ENCODE results near the gene ACSM3. TPM values are rescaled to one million over a fixed set of nuclear protein-coding genes. Genes with fewer than 3 reads are reported as not detected.

The ACSM3 gene
- polyA plus RNA-seq, 1 of the 3 experiments (the other 2 are of a cell fraction), result 0.44 TPM

- Histone ChIP-seq H3K9me2 (no peaks in the 10 kb centered on the region), H3K27ac (ENCODE audit: low read depth in 2 of 2, low read length in 1 of 2) (no peak overlapping the region), H3K4me2 (no peak overlapping the region), H3K9ac (no peak overlapping the region), H3K4me3 (ENCODE audit: low read depth in 2 of 2, low read length in 1 of 2) (no peak overlapping the region), H4K20me1 (ENCODE audit: insufficient read depth) (no peaks in the 10 kb centered on the region), H3K27me3 (ENCODE audit: insufficient read depth) (no peaks in the 10 kb centered on the region), H3K79me2 (ENCODE audit: insufficient read depth) (no peaks in the 10 kb centered on the region), H3K9me3 (no peaks in the 10 kb centered on the region; the same call in 1 of the 2 replicates), H2AFZ (ENCODE audit: low read depth) (no peak overlapping the region), H3F3A (replicated peaks; ENCODE audit: insufficient read depth) (peaks cover 3% of the 10 kb centered on the region), H3K4me1 (ENCODE audit: control insufficient read depth in 1 of 2, insufficient read depth in 2 of 2, low read depth in 1 of 2, low read length in 1 of 2) (no peaks in the 10 kb centered on the region; a peak in 2 of 4 replicates), H3K36me3 (replicated peaks in 1 of 2; ENCODE audit: control insufficient read depth in 1 of 2, insufficient read depth in 2 of 2, low read length in 1 of 2) (peaks cover 29 to 44% of the 10 kb centered on the region in 2 experiments)
- TF ChIP-seq MAX (IDR thresholded peaks at IDR 0.05; ENCODE audit: low read depth) (no peak), EP300 (IDR thresholded peaks at IDR 0.05; ENCODE audit: borderline replicate concordance in 1 of 2, low read depth in 1 of 2, low read length in 1 of 2) (no peak), NRF1 (IDR thresholded peaks at IDR 0.05; ENCODE audit: low read depth, low read length) (no peak), RXRA (IDR thresholded peaks at IDR 0.05; ENCODE audit: borderline replicate concordance, low read depth) (no peak), FOSL2 (IDR thresholded peaks at IDR 0.05; ENCODE audit: borderline replicate concordance, low read depth) (no peak), USF1 (IDR thresholded peaks at IDR 0.05; ENCODE audit: borderline replicate concordance, low read depth) (no peak), SMC3 (IDR thresholded peaks at IDR 0.05; ENCODE audit: low read depth, low read length) (no peak), REST (IDR thresholded peaks at IDR 0.05; ENCODE audit: low read depth, low read length) (no peak), GATA2 (CRISPR knock-in tag; IDR thresholded peaks at IDR 0.05) (no peak), RFX5 (IDR thresholded peaks at IDR 0.05; ENCODE audit: low read length) (no peak), GABPA (IDR thresholded peaks at IDR 0.05; ENCODE audit: low read depth) (no peak)
- WGBS (ENCODE audit: low lambda C conversion rate), result 95% methylated on average over 1 of the region's 1 CpG
- ChIA-PET POLR2A (no interaction called here), CTCF (interaction anchor here (1.2 kb wide), 1 partner anchor 20 kb away, joined by 4 read pairs; no protein-coding TSS in a partner anchor)
- no peak for DNase-seq
Measured at GRCh38 chr16:20829536-20829935, 65.7 kb downstream of the ACSM3 start.

GRCh38 chr16:20830372-20830771 is 66.6 kb downstream of the ACSM3 start:
- no peaks in the 10 kb centered on the region; the same call in 1 of the 2 replicates for H3K9me3 ChIP-seq
- no peak overlapping the region for H2AFZ ChIP-seq (ENCODE audit: low read depth)
- POLR2A ChIA-PET, result no interaction called here
- no peak overlapping the region for H3K9ac ChIP-seq
- no peak for TF ChIP-seq RAD21 (IDR thresholded peaks at IDR 0.05; ENCODE audit: low read length)
- TF ChIP-seq CHD2 (IDR thresholded peaks at IDR 0.05; ENCODE audit: low read length, partially characterized antibody), result no peak
- TF ChIP-seq FOXM1 (IDR thresholded peaks at IDR 0.05; ENCODE audit: low read depth), result no peak
- TF ChIP-seq POLR2AphosphoS5 (IDR thresholded peaks at IDR 0.05; ENCODE audit: low read depth, low read length), result no peak
- H3F3A ChIP-seq (replicated peaks; ENCODE audit: insufficient read depth), result peaks cover 3% of the 10 kb centered on the region
- DNase-seq, result no peak
- H3K4me3 ChIP-seq (ENCODE audit: low read depth in 2 of 2, low read length in 1 of 2), result no peak overlapping the region
- H4K20me1 ChIP-seq (ENCODE audit: insufficient read depth), result no peaks in the 10 kb centered on the region
- CTCF ChIA-PET, result interaction anchor here (1.2 kb wide), 1 partner anchor 19 kb away, joined by 4 read pairs; no protein-coding TSS in a partner anchor
- H3K36me3 ChIP-seq (replicated peaks in 1 of 2; ENCODE audit: control insufficient read depth in 1 of 2, insufficient read depth in 2 of 2, low read length in 1 of 2), result peaks cover 33 to 46% of the 10 kb centered on the region in 2 experiments
- no peaks in the 10 kb centered on the region; a peak in 2 of 4 replicates for H3K4me1 ChIP-seq (ENCODE audit: control insufficient read depth in 1 of 2, insufficient read depth in 2 of 2, low read depth in 1 of 2, low read length in 1 of 2)
- H3K79me2 ChIP-seq (ENCODE audit: insufficient read depth), result no peaks in the 10 kb centered on the region
- no peak overlapping the region for H3K27ac ChIP-seq (ENCODE audit: low read depth in 2 of 2, low read length in 1 of 2)
- H3K9me2 ChIP-seq, result no peaks in the 10 kb centered on the region
- H3K4me2 ChIP-seq, result no peak overlapping the region
- 100% methylated on average over 1 of the region's 1 CpG for WGBS (ENCODE audit: low lambda C conversion rate)
- H3K27me3 ChIP-seq (ENCODE audit: insufficient read depth), result no peaks in the 10 kb centered on the region
